HepG2 (cell line): ENCODE results near the gene GDF7. TPM values are rescaled to one million over a fixed set of nuclear protein-coding genes. Genes with fewer than 3 reads are reported as not detected.

Experiments used
- ETV5 ChIP-seq: IDR thresholded peaks from 2 replicates; pipeline ENCODE4 v1.6.1; 2018; ENCODE audit warnings: missing biosample characterization, missing genetic modification reagents, inconsistent platforms, borderline replicate concordance
- FIP1L1 ChIP-seq: fragments of 200-400 bp; formaldehyde crosslinking; IDR thresholded peaks from 2 replicates; pipeline ENCODE4 v1.6.1; 2018; ENCODE audit warnings: low read depth, mild to moderate bottlenecking, low read length, moderate library complexity, borderline replicate concordance; ENCODE audit not compliant: insufficient read depth
- HES4 ChIP-seq: sonication (generic); formaldehyde crosslinking; IDR thresholded peaks from 2 replicates; pipeline ENCODE4 v1.9.0; 2021; ENCODE audit warnings: mild to moderate bottlenecking, missing genetic modification reagents, borderline replicate concordance
- SRSF1 ChIP-seq: fragments of 200-400 bp; formaldehyde crosslinking; optimal IDR thresholded peaks from 2 replicates; pipeline ENCODE3; 2017; ENCODE audit warnings: mild to moderate bottlenecking, low read depth, low read length, moderate library complexity
- TRIM24 ChIP-seq: sonication (generic); formaldehyde crosslinking; IDR thresholded peaks from 2 replicates; pipeline ENCODE4 v1.8.0; 2022; ENCODE audit warnings: mild to moderate bottlenecking, missing genetic modification reagents
- ZBTB10 ChIP-seq: sonication (generic); formaldehyde crosslinking; IDR thresholded peaks from 2 replicates; pipeline ENCODE4 v1.4.0; 2020; ENCODE audit warnings: missing genetic modification reagents, borderline replicate concordance
- ZBTB33 ChIP-seq: sonication (generic); formaldehyde crosslinking; IDR thresholded peaks from 2 replicates; pipeline ENCODE4 v1.4.0; 2020; ENCODE audit warnings: missing genetic modification reagents
- ZBTB8A ChIP-seq: sonication (generic); formaldehyde crosslinking; IDR thresholded peaks from 2 replicates; pipeline ENCODE4 v1.4.0; 2020; ENCODE audit warnings: mild to moderate bottlenecking, low read depth, missing genetic modification reagents, borderline replicate concordance
- ZC3H13 ChIP-seq: sonication (generic); formaldehyde crosslinking; IDR thresholded peaks from 2 replicates; pipeline ENCODE4 v1.8.1; 2023; ENCODE audit warnings: mild to moderate bottlenecking, missing genetic modification reagents, moderate library complexity
- ZNF513 ChIP-seq: sonication (generic); formaldehyde crosslinking; conservative IDR thresholded peaks from 2 replicates; pipeline ENCODE4 v1.5.0; 2020; ENCODE audit warnings: missing genetic modification reagents
- ZNF670 ChIP-seq: sonication (generic); formaldehyde crosslinking; IDR thresholded peaks from 2 replicates; pipeline ENCODE4 v1.8.0; 2022; ENCODE audit warnings: mild to moderate bottlenecking, missing genetic modification reagents, borderline replicate concordance
- ZNF746 ChIP-seq: sonication (generic); formaldehyde crosslinking; IDR thresholded peaks from 2 replicates; pipeline ENCODE4 v1.8.0; 2022; ENCODE audit warnings: mild to moderate bottlenecking, missing genetic modification reagents
- ZNF749 ChIP-seq: sonication (generic); formaldehyde crosslinking; IDR thresholded peaks from 2 replicates; pipeline ENCODE4 v1.8.0; 2022; ENCODE audit warnings: mild to moderate bottlenecking, missing genetic modification reagents, moderate library complexity, borderline replicate concordance
- ZNF782 ChIP-seq: sonication (generic); formaldehyde crosslinking; IDR thresholded peaks from 2 replicates; pipeline ENCODE4 v1.4.0; 2020; ENCODE audit warnings: missing genetic modification reagents, mild to moderate bottlenecking, borderline replicate concordance
- polyA plus RNA-seq, 8 experiments: library from polyadenylated mRNA; depleted of rRNA in 3 of 8; stranded (reverse) in 7 of 8; unstranded in 1 of 8; fragments of >200 nt; fragmentation: Illumina TruSeq in 4 of 8; extraction: Trizol in 4 of 8; gene quantifications; 2 replicates each; pipeline versions ENCODE4 v1.2.1 to v1.2.3, GENCODE V29; 2011 to 2016; ENCODE audit warnings: low read depth in 4 of 8, missing spikeins in 1 of 8, mixed read lengths in 1 of 8; ENCODE audit not compliant: insufficient read depth in 1 of 8
- total RNA-seq, 5 experiments: library from RNA; depleted of rRNA; stranded (reverse); fragments of >200 nt; fragmentation: Illumina TruSeq; extraction: Trizol; gene quantifications; 2 replicates each; pipeline ENCODE4 v1.2.3, GENCODE V29; 2016; ENCODE audit warnings: low read depth in 1 of 5
- TF ChIP-seq, protein P1 (sequence below): sonication (generic); formaldehyde crosslinking; IDR thresholded peaks from 2 replicates; pipeline ENCODE4 v1.5.1; 2020; ENCODE audit warnings: missing genetic modification reagents, mild to moderate bottlenecking, borderline replicate concordance

GDF7 gene
- total and polyA plus RNA-seq, 2 of the 13 experiments (the other 11 are each of a cell fraction or from before 2014, with no cell fraction given): 1.6 to 15.0 TPM

- TF ChIP-seq ZBTB33 (CRISPR knock-in tag): no peak
- no peak for TF ChIP-seq ZC3H13 (CRISPR knock-in tag)
- no peak for TF ChIP-seq ZBTB10 (CRISPR knock-in tag)
- no peak for TF ChIP-seq ZNF782
- TF ChIP-seq ZNF513 (CRISPR knock-in tag): no peak
- peak; percentile 67; the same call in 1 of the 2 replicates for TF ChIP-seq HES4 (CRISPR knock-in tag)
- no peak; the same call in 1 of the 2 replicates for TF ChIP-seq ZNF670
- TF ChIP-seq ZBTB8A (CRISPR knock-in tag): no peak
- no peak for TF ChIP-seq FIP1L1
- TF ChIP-seq TRIM24 (CRISPR knock-in tag): no peak
- no peak for TF ChIP-seq SRSF1
- TF ChIP-seq, protein P1, sequence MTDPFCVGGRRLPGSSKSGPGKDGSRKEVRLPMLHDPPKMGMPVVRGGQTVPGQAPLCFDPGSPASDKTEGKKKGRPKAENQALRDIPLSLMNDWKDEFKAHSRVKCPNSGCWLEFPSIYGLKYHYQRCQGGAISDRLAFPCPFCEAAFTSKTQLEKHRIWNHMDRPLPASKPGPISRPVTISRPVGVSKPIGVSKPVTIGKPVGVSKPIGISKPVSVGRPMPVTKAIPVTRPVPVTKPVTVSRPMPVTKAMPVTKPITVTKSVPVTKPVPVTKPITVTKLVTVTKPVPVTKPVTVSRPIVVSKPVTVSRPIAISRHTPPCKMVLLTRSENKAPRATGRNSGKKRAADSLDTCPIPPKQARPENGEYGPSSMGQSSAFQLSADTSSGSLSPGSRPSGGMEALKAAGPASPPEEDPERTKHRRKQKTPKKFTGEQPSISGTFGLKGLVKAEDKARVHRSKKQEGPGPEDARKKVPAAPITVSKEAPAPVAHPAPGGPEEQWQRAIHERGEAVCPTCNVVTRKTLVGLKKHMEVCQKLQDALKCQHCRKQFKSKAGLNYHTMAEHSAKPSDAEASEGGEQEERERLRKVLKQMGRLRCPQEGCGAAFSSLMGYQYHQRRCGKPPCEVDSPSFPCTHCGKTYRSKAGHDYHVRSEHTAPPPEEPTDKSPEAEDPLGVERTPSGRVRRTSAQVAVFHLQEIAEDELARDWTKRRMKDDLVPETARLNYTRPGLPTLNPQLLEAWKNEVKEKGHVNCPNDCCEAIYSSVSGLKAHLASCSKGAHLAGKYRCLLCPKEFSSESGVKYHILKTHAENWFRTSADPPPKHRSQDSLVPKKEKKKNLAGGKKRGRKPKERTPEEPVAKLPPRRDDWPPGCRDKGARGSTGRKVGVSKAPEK (CRISPR knock-in tag): no peak
- 0 out of 2 replicates have a peak, but pooled peaks have one; percentile 37 for TF ChIP-seq ZNF749
- TF ChIP-seq ETV5 (CRISPR knock-in tag): no peak
- TF ChIP-seq ZNF746: no peak; the same call in 1 of the 2 replicates
These were observed 822 bp downstream of the GDF7 start (continued) for GRCh38 chr2:20667531-20668401.
